RWPE1 (cell line): ENCODE data around the gene ADGRB2.

Experiments used
- CTCF ChIA-PET: fragments of 350-600 bp; sonication (Branson Sonifier 250); formaldehyde crosslinking; extraction: SDS; loops from one replicate; lab custom pipeline; 2021; lab: Yijun Ruan, JAX
- POLR2A ChIA-PET: fragments of 400-600 bp; formaldehyde crosslinking; extraction: SDS; loops from one replicate; lab custom pipeline; 2020; ENCODE audit warnings: antibody characterized with exemption; ENCODE audit not compliant: low non-redundant PET; lab: Yijun Ruan, JAX
- DNase-seq: peaks from one replicate; pipeline ENCODE4 v3.0.0; 2012; ENCODE audit warnings: low spot score
- H3K27ac ChIP-seq: fragments of 450-650 bp; 2 replicates; pipeline ENCODE4 v1.5.1; 2017
- CTCF ChIP-seq: fragments of 450-650 bp; conservative IDR thresholded peaks from 2 replicates; pipeline ENCODE4 v1.5.1; 2017; ENCODE audit warnings: low read depth, mild to moderate bottlenecking

Gene ADGRB2

GRCh38 chr1:31679676-31680230, 84.4 kb downstream of the ADGRB2 start:
- no peak for TF ChIP-seq CTCF
- DNase-seq, result no peak
- CTCF ChIA-PET, result interaction anchor here (0.6 to 0.9 kb wide), 2 partner anchors 27 to 81 kb away, joined by 3 to 4 read pairs; no protein-coding TSS in a partner anchor
- H3K27ac ChIP-seq, result peak overlapping the region; percentile 32
- POLR2A ChIA-PET, result no interaction called here

- no peak for DNase-seq
- ChIA-PET POLR2A (no interaction called here), CTCF (interaction anchor here (0.9 kb wide), 1 partner anchor 26 kb away, joined by 4 read pairs; no protein-coding TSS in a partner anchor)
- no peak for TF ChIP-seq CTCF
- peak overlapping the region; percentile 32 for H3K27ac ChIP-seq
Measured at GRCh38 chr1:31679091-31679490, 85.0 kb downstream of the ADGRB2 start.

DNA sequence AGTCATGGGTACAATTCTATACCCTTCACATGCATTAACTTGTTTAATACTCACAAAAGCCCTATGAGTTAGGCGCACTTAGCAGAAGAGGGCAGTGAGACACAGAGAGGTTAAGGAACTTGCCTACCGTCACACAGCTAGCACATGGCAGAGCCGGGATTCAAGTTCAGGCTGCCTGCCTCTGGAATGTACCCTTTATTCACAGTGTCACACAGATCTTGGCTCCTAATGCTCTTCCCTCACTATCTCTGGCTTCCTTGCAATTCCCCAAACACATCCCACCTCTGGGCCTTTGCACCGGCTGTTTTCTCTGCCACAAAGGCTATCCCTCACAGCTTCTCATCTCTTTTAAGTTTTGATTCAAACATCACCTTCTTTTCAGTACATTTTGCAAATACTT, 85.5 kb downstream of the ADGRB2 start:
- no peak overlapping the region for H3K27ac ChIP-seq
- no peak for TF ChIP-seq CTCF
- POLR2A ChIA-PET, result no interaction called here
- DNase-seq, result no peak
- CTCF ChIA-PET, result interaction anchor here (1.0 kb wide), 1 partner anchor 497 kb away, joined by 6 read pairs; no protein-coding TSS in a partner anchor

- peak overlapping the region; percentile 45 for H3K27ac ChIP-seq
- POLR2A ChIA-PET, result no interaction called here
- DNase-seq, result no peak
- TF ChIP-seq CTCF, result no peak
- CTCF ChIA-PET, result interaction anchor here (0.5 to 1.0 kb wide), 2 partner anchors 59 to 496 kb away, joined by 3 to 6 read pairs; no protein-coding TSS in a partner anchor
Measured at GRCh38 chr1:31677949-31678348, 86.2 kb downstream of the ADGRB2 start.

- peak overlapping the region; percentile 45 for H3K27ac ChIP-seq
- POLR2A ChIA-PET, result no interaction called here
- TF ChIP-seq CTCF, result no peak
- no peak for DNase-seq
- CTCF ChIA-PET, result no interaction called here
Measured at GRCh38 chr1:31677401-31677800, 86.7 kb downstream of the ADGRB2 start.
